ENCODE data around the gene CCDC91.
"Not testable (repeated sequence)": the region's sequence is repeated elsewhere in the genome, so short reads cannot be mapped to it uniquely, and the experiment has no call there.

Gene CCDC91

DNA sequence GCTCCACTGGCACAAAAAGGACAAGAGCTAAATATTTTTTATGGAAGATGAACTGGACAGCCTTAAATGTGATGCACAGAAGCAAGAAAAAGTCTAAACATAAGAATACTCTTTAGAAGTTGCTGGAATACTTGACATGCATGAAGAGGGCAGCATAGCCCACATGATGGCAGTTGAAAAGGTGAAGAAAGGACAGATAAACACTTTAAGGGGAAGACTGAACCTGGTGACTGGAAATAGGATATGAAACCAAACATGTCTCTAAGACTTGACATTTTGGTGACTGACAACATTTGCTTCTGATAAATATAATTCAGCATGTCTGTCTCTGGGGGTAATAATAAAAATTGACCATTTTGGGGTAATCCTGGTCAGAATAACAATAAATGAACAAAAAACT lies 273.1 kb downstream of the CCDC91 start:
- no peak overlapping the region for H3K4me3 ChIP-seq (replicated peaks; ENCODE audit: low read depth, low read length)
- no peak for DNase-seq (ENCODE audit: extremely low read depth, low read depth)
- TF ChIP-seq CTCF (IDR thresholded peaks at IDR 0.05; ENCODE audit: low read depth, low read length, missing control alignments) = no peak

- not testable (repeated sequence) for H3K4me3 ChIP-seq (replicated peaks; ENCODE audit: low read depth, low read length); DNase-seq (ENCODE audit: extremely low read depth, low read depth)
Observed at GRCh38 chr12:28471762-28472161, 281.5 kb downstream of the CCDC91 start.

GRCh38 chr12:28476206-28476605 lies 285.9 kb downstream of the CCDC91 start:
- H3K4me3 ChIP-seq (replicated peaks; ENCODE audit: low read depth, low read length) = not testable (repeated sequence)

DNA sequence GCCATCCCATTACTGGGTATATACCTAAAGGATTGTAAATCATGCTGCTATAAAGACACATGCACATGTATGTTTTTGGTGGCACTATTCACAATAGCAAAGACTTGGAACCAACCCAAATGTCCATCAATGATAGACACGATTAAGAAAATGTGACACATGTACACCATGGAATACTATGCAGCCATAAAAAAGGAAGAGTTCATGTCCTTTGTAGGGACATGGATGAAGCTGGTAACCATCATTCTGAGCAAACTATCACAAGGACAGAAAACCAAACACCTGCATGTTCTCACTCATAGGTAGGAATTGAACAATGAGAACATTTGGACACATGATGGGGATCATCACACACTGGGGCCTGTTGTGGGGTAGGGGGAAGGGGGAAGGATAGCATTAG lies 288.8 kb downstream of the CCDC91 start:
- not testable (repeated sequence) for DNase-seq (ENCODE audit: extremely low read depth, low read depth); H3K4me3 ChIP-seq (replicated peaks; ENCODE audit: low read depth, low read length)

More at GRCh38 chr12:28476206-28476605, 285.9 kb downstream of the CCDC91 start:
- not testable (repeated sequence) for DNase-seq (ENCODE audit: extremely low read depth, low read depth)

DNA sequence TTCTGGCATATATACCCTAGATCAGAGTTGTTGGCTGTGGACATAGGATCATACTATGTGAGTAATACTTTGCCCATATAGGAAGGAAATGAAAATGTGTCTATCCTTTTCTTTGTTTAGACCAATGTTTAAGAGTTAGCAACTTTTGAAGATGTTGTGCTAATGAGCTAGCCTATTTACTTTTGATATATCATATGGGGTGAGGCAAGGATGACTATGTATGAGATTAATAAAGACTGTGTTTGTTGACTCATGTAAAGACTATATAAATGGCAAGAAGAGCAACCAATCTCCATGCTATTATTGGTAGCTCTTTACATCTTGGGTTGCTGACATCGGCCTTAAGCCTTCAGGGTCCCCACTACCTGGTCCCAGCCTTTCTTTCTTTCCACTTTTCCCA lies 289.4 kb downstream of the CCDC91 start:
- H3K4me3 ChIP-seq (replicated peaks; ENCODE audit: low read depth, low read length) = no peak overlapping the region
- no peak for TF ChIP-seq CTCF (IDR thresholded peaks at IDR 0.05; ENCODE audit: low read depth, low read length, missing control alignments)
- DNase-seq (ENCODE audit: extremely low read depth, low read depth) = no peak

GRCh38 chr12:28484156-28484555 lies 293.9 kb downstream of the CCDC91 start:
- DNase-seq (ENCODE audit: extremely low read depth, low read depth) = no peak
- no peak overlapping the region for H3K4me3 ChIP-seq (replicated peaks; ENCODE audit: low read depth, low read length)
- no peak for TF ChIP-seq CTCF (IDR thresholded peaks at IDR 0.05; ENCODE audit: low read depth, low read length, missing control alignments)

GRCh38 chr12:28486521-28486920 lies 296.3 kb downstream of the CCDC91 start:
- TF ChIP-seq CTCF (IDR thresholded peaks at IDR 0.05; ENCODE audit: low read depth, low read length, missing control alignments) = no peak
- no peak for DNase-seq (ENCODE audit: extremely low read depth, low read depth)
- H3K4me3 ChIP-seq (replicated peaks; ENCODE audit: low read depth, low read length) = no peak overlapping the region

DNA sequence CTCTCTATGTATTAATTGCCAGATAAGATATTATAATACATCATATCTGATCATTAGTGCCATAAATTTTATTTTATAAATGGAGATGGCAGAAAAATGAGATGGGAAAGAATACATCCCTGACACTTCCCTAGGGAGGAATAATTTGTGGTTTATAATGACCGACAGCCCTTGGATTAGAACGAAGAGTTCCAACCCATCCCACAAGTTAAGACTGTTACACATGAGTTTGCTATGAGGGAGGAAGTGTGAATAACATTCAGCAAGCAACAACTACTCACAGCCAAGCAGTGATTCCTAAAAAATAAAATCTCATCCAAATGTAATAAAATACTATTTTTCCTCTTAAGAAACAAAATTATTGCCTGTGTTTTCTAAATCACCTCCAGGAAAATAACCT lies 299.0 kb downstream of the CCDC91 start:
- no peak overlapping the region for H3K4me3 ChIP-seq (replicated peaks; ENCODE audit: low read depth, low read length)
- no peak for DNase-seq (ENCODE audit: extremely low read depth, low read depth)
- TF ChIP-seq CTCF (IDR thresholded peaks at IDR 0.05; ENCODE audit: low read depth, low read length, missing control alignments) = no peak
